Loucy (cell line): ENCODE measurements around the gene CLASP1.
"Not testable (repeated sequence)": the region's sequence is repeated elsewhere in the genome, so short reads cannot be mapped to it uniquely, and the experiment has no call there.

ENCODE experiments used
- H2AFZ ChIP-seq: fragments of 200-600 bp; sonication (generic); 2 replicates; pipeline ENCODE4 v1.6.0; 2016; ENCODE audit warnings: antibody characterized with exemption, mild to moderate bottlenecking, low read length, moderate library complexity
- H3F3A ChIP-seq: fragments of 200-600 bp; 2 replicates; pipeline ENCODE4 v1.6.0; 2016; ENCODE audit warnings: antibody characterized with exemption, low read depth, mild to moderate bottlenecking
- H3K27me3 ChIP-seq: fragments of 200-600 bp; sonication (generic); 2 replicates; pipeline ENCODE4 v1.6.1; 2014; ENCODE audit warnings: low read length, mild to moderate bottlenecking; ENCODE audit not compliant: insufficient read depth, poor library complexity, severe bottlenecking
- H3K36me3 ChIP-seq: fragments of 200-600 bp; sonication (generic); 2 replicates; pipeline ENCODE4 v1.6.1; 2016; ENCODE audit warnings: low read length; ENCODE audit not compliant: insufficient read depth
- H3K4me1 ChIP-seq: fragments of 200-600 bp; sonication (generic); 2 replicates; pipeline ENCODE4 v1.5.1; 2014; ENCODE audit warnings: low read length, mild to moderate bottlenecking; ENCODE audit not compliant: insufficient read depth, poor library complexity, severe bottlenecking
- H3K4me2 ChIP-seq: fragments of 200-600 bp; sonication (generic); 2 replicates; pipeline ENCODE4 v1.6.0; 2014; ENCODE audit warnings: antibody characterized with exemption, low read length, low read depth, mild to moderate bottlenecking; ENCODE audit not compliant: poor library complexity, severe bottlenecking
- H3K4me3 ChIP-seq: fragments of 200-600 bp; sonication (generic); 2 replicates; pipeline ENCODE4 v1.5.1; 2014; ENCODE audit warnings: low read length, mild to moderate bottlenecking, mixed read lengths; ENCODE audit not compliant: poor library complexity, severe bottlenecking
- H3K79me2 ChIP-seq: fragments of 200-600 bp; sonication (generic); 2 replicates; pipeline ENCODE4 v1.6.1; 2014; ENCODE audit warnings: low read length; ENCODE audit not compliant: insufficient read depth
- H3K9ac ChIP-seq: fragments of 200-600 bp; sonication (generic); 2 replicates; pipeline ENCODE4 v1.6.0; 2014; ENCODE audit warnings: mild to moderate bottlenecking, low read depth, low read length, moderate library complexity; ENCODE audit not compliant: poor library complexity, severe bottlenecking
- H3K9me2 ChIP-seq: fragments of 200-600 bp; sonication (generic); replicated peaks from 2 replicates; pipeline ENCODE4 v1.6.1; 2016; ENCODE audit warnings: low read depth, low read length, mixed read lengths
- H3K9me3 ChIP-seq: fragments of 200-600 bp; sonication (generic); 2 replicates; pipeline ENCODE4 v1.6.1; 2014; ENCODE audit warnings: mild to moderate bottlenecking, antibody characterized with exemption, low read length, low read depth; ENCODE audit not compliant: insufficient read depth
- H4K20me1 ChIP-seq: fragments of 200-600 bp; sonication (generic); 2 replicates; pipeline ENCODE4 v1.6.0; 2014; ENCODE audit warnings: antibody characterized with exemption, low read length, mild to moderate bottlenecking; ENCODE audit not compliant: insufficient read depth, poor library complexity, severe bottlenecking
- CTCF ChIP-seq: fragments of 200-600 bp; sonication (generic); conservative IDR thresholded peaks from 2 replicates; pipeline ENCODE4 v1.5.1; 2014; ENCODE audit warnings: mild to moderate bottlenecking, antibody characterized with exemption, low read length
- EZH2phosphoT487 ChIP-seq: fragments of 200-600 bp; IDR thresholded peaks from 2 replicates; pipeline ENCODE4 v1.6.1; 2018; ENCODE audit warnings: antibody characterized with exemption, mild to moderate bottlenecking, moderate library complexity, borderline replicate concordance

CLASP1 gene

DNA sequence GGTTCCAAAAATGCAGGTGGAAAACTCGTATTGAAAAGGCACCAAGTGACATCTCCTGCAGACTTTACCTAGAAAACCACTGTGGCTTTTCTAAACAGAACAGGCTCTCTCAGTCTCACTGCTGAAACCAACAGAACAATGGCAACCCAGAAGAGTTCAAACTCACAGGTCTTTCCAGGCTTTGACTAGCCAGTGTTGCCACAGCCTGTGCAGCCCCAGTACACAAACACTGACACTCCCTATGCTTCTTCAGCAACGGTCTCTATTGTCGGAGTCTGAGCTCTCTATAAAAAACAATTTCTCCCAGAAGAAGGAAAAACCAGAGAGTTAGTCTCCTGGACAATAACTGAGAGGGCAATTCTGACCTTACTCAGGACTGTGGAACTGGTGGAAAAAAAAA is 206.4 kb downstream of the CLASP1 start:
- H3K4me3 ChIP-seq, result no peak overlapping the region
- H3K79me2 ChIP-seq, result no peaks in the 10 kb centered on the region
- H3K4me1 ChIP-seq, result no peaks in the 10 kb centered on the region
- H3F3A ChIP-seq, result no peaks in the 10 kb centered on the region
- H3K9me2 ChIP-seq, result no peaks in the 10 kb centered on the region
- H3K9ac ChIP-seq, result no peak overlapping the region
- H3K4me2 ChIP-seq, result no peak overlapping the region
- no peak overlapping the region for H2AFZ ChIP-seq
- H3K27me3 ChIP-seq, result no peaks in the 10 kb centered on the region
- TF ChIP-seq EZH2phosphoT487 (no peak), CTCF (no peak)
- no peaks in the 10 kb centered on the region for H3K9me3 ChIP-seq
- H4K20me1 ChIP-seq, result no peaks in the 10 kb centered on the region
- H3K36me3 ChIP-seq, result peaks cover 61% of the 10 kb centered on the region; the same call in 1 of the 2 replicates

DNA sequence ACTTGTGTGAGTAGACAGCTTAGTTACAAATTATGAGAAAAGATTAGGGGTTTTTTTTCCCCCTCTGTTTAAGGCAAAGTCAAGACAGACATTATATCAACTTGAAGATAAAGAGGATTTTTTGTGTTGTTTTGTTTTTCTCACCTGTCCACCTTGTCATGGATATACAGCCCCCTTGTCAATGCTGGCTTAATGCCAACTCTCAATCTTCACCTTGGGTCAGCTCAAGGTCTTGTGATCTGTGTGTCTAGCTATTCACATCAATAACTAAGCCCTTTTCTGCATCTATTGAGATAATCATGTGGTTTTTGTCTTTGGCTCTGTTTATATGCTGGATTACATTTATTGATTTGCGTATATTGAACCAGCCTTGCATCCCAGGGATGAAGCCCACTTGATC is 211.0 kb downstream of the CLASP1 start:
- H3K9me3 ChIP-seq, H3K4me2 ChIP-seq, H3F3A ChIP-seq, H3K4me1 ChIP-seq, H3K79me2 ChIP-seq, H2AFZ ChIP-seq, H4K20me1 ChIP-seq, H3K4me3 ChIP-seq, H3K27me3 ChIP-seq, H3K9ac ChIP-seq, H3K9me2 ChIP-seq: not testable (repeated sequence)
- H3K36me3 ChIP-seq, result peaks cover 23% of the 10 kb centered on the region; the same call in 1 of the 2 replicates

GRCh38 chr2:121436918-121437317 is 212.3 kb downstream of the CLASP1 start:
- H3K9ac ChIP-seq, result no peak overlapping the region
- no peak for TF ChIP-seq EZH2phosphoT487
- no peak for TF ChIP-seq CTCF

DNA sequence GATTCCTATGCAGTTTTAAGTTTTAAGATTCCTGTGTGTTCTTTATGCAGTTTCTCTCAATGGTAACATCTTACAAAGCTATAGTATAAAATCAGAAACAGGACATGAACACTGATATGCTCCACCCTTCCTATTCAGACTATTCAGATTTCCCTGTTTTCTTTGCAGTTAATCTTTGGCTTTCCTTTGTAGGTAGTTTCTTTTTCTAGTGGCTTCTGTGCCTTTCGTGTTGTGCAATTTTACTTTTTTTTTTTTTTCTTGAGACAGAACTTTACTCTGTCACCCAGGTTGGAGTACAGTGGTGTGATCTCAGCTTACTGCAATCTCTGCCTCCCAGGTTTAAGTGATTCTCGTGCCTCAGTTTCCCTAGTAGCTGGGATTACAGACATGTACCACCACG is 213.5 kb downstream of the CLASP1 start:
- no peaks in the 10 kb centered on the region for H3K9me3 ChIP-seq
- no peak overlapping the region for H2AFZ ChIP-seq
- H3K4me2 ChIP-seq, result no peak overlapping the region
- no peaks in the 10 kb centered on the region for H4K20me1 ChIP-seq
- H3K79me2 ChIP-seq, result no peaks in the 10 kb centered on the region
- no peak overlapping the region for H3K4me3 ChIP-seq
- no peaks in the 10 kb centered on the region for H3F3A ChIP-seq
- no peak for TF ChIP-seq EZH2phosphoT487
- TF ChIP-seq CTCF, result no peak
- H3K27me3 ChIP-seq, result no peaks in the 10 kb centered on the region
- no peak overlapping the region for H3K9ac ChIP-seq
- H3K4me1 ChIP-seq, result no peaks in the 10 kb centered on the region
- H3K36me3 ChIP-seq, result peaks cover 15% of the 10 kb centered on the region; the same call in 1 of the 2 replicates
- no peaks in the 10 kb centered on the region for H3K9me2 ChIP-seq

More at GRCh38 chr2:121436918-121437317, 212.3 kb downstream of the CLASP1 start:
- no peaks in the 10 kb centered on the region for H3K27me3 ChIP-seq
- H3F3A ChIP-seq, result no peaks in the 10 kb centered on the region
- peaks cover 17% of the 10 kb centered on the region; the same call in 1 of the 2 replicates for H3K36me3 ChIP-seq
- no peak overlapping the region for H2AFZ ChIP-seq
- H3K9me2 ChIP-seq, result no peaks in the 10 kb centered on the region
- no peaks in the 10 kb centered on the region for H3K79me2 ChIP-seq
- no peaks in the 10 kb centered on the region for H3K4me1 ChIP-seq
- no peak overlapping the region for H3K4me3 ChIP-seq
- no peaks in the 10 kb centered on the region for H3K9me3 ChIP-seq
- H3K4me2 ChIP-seq, result no peak overlapping the region
- H4K20me1 ChIP-seq, result no peaks in the 10 kb centered on the region
